ENCODE data around the gene TRAPPC2.

TRAPPC2 gene

DNA sequence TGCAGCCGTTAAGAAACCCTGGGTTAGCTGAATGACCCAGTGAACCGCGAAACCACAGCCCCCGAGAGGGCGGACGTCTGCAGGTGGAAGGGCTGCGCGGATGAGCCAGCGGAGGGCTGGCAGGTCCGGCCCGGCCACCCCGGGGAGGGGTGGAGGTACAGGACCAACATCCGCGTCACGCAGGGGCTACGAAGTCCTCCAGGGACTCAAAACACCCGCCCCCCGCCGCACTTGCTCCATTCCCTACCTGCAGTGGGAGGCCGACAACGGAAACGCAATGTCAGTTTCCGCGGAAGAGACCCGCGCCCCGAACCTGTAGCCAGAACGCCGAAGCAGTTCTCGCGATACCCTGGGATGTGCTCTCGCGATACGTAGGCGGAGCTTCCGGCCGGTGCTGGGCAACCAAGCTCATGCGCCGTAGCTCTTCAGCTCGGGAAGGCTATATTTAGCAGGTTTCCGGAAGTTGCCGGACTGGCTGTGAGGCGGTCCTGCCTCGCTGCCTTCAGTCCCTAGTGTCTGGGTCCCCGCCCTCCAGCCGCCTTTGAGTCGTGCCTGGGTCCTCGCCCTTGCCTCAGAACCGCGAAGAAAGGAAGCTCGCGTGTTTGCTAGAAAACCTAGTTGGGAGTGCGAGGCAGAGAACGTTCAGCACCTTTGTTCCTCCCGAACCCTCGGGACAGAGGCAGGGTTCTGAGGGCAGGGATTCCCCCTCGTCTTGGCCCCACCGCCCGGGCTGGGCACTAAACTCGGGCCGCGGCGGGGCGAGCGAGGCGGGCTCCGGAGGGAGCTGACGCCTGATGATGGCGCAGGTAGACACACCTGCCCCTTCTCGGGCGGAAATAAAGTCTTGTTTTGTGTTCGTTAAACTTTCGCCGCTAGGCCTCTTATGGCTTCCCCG lies at the start of gene TRAPPC2, which contains the start of gene OFD1:
Gene TRAPPC2 (minus strand): TSS at position 343 of the 895 bp plus-strand sequence. CDS start 14,657 bp downstream, outside the sequence.
Gene OFD1 (plus strand): TSS at position 471 of the 895 bp plus-strand sequence. CDS start 324 bp downstream, at position 795.
- peak; percentile 80 to 82 for DNase-seq

DNA sequence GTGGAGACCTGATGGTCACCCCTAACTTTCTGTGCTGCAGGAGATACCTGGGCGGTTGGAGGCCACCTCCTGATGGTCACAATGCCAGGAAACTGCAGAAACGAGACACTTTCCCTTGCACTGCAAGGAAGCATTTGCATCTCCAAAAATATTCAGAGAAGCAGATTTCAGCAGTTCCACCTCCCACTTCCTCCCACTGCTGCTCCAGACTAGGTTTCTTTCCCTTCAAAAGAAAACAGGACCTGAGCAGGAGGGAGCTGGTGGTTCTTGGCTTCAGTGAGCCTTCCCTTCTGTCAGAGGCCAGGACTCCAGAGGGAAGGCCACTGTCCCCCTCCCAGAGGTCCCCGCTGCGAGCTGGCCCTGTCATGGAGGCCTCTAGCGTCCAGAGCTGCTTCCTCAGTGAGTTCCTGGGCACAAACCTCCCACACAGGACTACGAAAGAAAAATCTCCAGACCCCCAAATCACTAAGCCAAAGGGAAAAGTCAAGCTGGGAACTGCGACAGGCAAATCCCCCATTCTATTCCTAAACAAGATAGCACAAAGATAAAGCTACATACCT lies 46.5 kb upstream of the TRAPPC2 start:
- DNase-seq: no peak

GRCh38 chrX:13778916-13779315 lies 44.5 kb upstream of the TRAPPC2 start:
- no peak for DNase-seq

DNA sequence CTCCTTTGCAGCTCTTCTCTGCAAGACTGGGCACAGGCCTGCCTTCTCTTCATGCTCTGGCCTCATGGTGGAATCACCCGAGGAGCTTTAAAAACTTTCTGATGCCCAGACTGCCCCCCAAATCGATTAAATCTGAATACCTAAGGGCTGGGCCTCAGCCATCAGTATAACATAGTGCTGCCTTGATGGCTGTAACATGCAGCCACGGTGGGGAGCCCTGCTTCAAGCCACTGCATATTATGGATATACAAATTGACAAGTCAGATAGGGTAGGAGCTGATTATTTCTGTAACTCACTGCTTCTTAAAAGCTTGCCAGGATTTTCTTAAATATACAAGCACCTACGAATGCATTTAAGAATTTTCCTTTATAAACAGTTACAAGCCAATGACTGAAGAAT lies 42.0 kb upstream of the TRAPPC2 start:
- DNase-seq: no peak

GRCh38 chrX:13775837-13776236 lies 41.4 kb upstream of the TRAPPC2 start:
- DNase-seq: no peak

DNA sequence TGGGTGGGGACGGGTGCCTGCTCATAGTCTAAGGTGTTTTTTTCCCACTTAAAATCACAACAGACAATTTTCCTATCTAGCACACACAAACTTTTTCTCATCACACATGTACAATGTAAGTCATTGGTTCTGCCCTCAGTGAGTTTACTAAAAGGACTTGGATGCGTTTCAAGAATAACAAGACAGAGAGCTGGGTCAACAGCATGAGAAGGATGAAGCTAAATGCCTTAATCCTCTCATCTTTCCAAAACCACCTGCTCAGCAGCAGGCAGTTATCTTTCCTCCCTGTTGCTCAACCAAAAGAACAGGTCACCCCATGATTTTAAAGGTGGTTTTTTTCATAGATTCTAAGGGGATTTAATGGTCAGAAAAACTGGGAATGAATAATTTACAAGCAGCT lies 40.3 kb upstream of the TRAPPC2 start:
- no peak for DNase-seq

GRCh38 chrX:13770013-13770535 lies 35.7 kb upstream of the TRAPPC2 start:
- DNase-seq: no peak

- DNase-seq: no peak
These were observed 34.5 kb upstream of the TRAPPC2 start for GRCh38 chrX:13768939-13769338.

DNA sequence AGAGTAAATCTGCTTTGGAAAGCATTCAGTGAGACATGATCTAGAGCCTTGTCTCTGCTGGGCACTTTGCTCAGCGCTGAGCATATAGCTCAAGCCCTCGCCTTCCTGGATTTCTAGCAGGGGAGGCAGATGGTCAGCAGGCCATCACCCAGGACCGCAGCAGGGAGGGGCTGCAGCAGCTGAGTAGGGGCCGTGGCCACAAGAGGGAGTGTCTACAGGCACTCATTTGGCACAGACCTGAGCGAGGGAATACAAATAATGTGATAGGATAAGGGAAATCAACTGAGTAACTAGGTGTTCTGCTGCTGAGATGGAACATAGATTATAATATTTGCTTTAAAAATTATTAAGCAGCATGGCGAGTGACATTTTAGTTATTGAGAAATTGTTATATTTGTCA lies 30.3 kb upstream of the TRAPPC2 start:
- DNase-seq: peak; percentile 28 to 55

- peak; percentile 9 to 34 for DNase-seq
These were observed 29.9 kb upstream of the TRAPPC2 start for GRCh38 chrX:13764281-13764680.

DNA sequence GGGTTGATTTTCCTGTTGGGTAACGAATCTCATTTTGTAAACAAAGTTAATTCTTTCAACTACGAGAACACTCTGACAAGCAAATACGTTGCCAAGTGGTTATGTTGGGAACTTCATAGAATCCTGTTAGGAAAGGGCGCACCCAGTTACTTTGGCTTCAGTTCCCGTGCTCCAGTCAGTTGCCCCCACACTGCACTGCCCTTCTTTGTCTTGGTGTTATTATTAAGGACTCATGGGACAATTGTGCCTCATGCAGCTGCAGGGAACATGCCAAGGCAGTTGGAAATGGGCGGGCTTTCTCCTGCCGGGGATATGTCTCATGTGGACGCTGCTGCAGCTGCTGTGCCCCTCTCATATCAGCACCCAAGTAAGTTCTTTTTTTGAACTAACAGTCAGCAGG lies 29.1 kb upstream of the TRAPPC2 start:
- peak in 1 of 2 donors; percentile 28 for DNase-seq

DNA sequence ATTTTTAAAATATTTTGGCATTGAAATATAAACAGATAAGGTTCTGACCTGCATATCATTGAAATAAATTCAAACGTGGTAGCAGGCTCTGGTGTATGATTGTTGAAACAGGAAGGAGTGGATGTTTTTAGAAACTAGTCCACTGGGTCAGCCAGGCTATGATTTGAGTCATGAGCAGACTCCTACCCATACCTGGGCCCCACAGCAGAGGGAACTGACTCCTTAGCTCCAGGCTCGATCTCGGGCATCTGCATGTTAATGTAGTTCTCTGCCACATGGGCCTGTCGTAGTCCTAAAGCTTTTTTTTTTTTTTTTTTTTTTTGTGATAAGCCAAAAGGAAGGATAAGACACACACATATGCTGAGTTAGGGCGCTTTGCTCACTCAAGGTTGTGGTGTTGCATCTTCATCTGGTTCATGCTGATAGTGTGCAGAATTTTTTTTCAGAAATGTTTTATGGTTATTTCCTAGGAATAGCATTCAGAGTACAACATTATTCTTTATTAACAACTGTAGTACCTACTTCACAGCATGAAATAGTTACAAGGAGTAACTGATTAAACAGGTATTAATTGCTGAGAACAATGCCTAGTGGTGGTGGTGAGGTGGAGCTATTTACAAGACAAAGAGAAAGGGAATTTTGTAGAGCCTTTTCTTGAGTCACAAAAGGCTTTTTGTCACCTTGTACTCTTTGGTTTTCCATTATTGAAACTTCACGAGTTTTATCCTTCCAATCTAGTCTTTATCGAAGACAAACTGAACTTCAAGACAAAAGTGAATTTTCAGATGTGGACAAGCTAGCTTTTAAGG lies 27.4 kb upstream of the TRAPPC2 start:
- DNase-seq: no peak

GRCh38 chrX:13760426-13760825 lies 26.0 kb upstream of the TRAPPC2 start:
- DNase-seq: no peak

DNA sequence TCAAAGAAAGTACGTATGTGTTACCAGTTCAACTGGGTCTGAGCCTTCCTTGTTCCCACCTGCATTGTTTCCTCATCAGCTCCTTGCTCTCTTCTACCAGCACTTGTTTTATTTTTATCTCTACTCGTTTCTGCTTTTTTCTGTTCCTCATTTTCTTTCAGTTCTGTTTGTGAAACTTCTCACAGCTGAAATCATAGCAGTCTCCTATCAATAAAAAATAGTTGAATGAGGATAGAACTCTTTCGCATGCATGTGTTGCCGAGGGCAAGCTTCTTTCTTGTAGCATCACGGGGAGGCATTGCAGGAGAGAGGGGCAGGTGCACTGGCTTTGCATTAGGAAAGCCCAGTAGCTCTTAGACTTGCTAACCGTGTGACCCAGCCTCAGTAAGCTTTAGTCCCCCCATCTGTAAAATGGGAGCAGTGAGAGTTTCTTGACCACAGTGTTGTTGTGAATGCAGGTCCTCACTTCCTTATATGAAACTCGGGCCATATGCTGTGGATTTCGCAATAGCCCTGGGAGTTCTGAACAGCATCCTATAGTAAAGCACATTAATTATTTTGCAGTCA lies 24.8 kb upstream of the TRAPPC2 start:
- DNase-seq: no peak

DNA sequence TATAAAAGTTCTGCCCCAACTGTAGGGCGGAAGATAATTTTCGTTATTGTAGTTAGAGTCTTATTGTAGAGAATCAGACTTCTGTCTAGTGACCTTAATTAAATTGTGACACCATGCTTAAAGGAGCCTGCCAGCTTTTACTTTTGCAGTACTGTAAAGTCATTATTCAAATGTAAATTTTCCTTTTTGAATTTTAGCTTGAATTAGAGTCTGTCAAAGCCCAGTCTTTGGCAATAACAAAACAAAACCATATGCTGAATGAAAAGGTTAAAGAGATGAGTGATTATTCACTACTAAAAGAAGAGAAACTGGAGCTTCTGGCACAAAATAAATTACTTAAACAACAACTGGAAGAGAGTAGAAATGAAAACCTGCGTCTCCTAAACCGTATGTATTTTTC lies 22.0 kb upstream of the TRAPPC2 start:
- no peak for DNase-seq

- no peak for DNase-seq
These were observed 20.8 kb upstream of the TRAPPC2 start for GRCh38 chrX:13755254-13755653.

- DNase-seq: no peak
These were observed 20.3 kb upstream of the TRAPPC2 start for GRCh38 chrX:13754765-13755164.

- no peak for DNase-seq
These were observed 18.2 kb upstream of the TRAPPC2 start for GRCh38 chrX:13752646-13753045.

DNA sequence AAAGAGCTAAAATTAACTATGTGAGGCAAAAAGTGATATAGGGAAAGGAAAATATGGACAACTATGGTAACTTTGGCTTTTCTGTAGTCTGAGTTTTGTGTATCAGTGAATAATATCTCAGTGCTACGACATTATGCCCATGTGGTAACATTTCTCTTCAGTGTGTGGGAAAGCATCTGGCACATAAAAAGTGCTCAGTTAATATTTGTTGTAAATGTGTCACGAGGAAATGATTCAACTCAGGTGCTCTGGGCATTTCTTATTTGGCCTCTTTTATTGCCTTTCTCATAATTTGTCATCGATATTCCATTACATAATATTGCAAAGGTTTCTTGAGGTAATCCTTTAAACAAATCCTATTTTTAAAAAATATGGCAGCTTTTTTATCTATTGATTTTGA lies 17.7 kb upstream of the TRAPPC2 start:
- no peak for DNase-seq

DNA sequence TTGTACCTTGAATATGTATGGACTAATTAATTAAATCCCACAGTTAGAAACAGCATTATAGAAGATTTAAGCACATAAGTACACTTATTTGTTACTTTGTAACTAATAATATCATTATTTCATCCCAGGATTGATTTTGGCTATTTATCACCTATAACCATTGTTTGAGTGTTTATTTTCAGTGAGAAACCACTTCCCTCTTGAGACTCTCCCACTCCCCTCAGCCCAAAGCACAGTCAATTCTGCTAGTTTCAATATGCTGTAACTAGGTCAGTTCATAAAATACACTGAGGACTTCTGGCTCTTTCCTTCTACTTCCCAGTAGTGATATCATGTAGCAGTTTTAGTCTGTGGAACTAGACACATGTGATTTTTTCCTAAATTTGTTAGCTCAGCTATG lies 16.4 kb upstream of the TRAPPC2 start:
- no peak for DNase-seq

DNA sequence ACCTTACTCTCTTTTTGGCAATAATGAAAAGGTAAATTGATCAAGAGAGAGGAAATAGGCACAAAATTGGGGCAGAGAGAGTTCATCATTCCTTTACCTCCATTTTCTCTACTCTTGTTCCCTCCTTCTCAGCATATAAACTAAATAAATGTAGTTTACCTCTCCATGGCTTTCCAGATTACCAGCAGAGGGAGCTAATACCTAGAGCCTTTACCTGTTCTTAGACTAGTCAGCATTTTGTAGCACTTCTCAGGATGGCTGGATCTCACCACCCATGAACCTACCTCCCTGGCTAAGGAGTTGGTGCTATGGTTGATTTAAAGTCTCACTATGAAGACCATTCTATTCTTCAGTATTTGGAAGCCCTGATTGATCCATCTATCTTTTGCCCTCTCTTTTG lies 15.8 kb upstream of the TRAPPC2 start:
- DNase-seq: peak in 1 of 2 donors; percentile 35

DNA sequence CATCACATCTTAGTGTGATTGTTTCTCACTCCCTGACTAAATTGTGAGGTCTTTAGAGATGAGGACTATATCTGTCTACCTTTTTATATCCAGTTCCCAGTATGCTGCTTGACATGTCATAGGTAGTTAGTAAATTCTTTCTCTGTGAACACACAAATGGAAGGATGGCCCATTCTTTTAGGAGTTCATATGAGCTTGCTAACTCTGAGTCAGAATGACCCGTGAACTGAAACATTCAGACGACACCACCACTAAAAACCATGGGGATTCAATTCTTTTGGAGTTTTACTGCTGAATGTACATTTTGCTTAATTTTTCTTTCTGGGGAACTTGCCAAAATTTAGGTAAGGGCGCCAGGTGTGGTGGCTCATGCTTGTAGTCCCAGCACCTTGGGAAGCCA lies 14.1 kb upstream of the TRAPPC2 start:
- DNase-seq: no peak

GRCh38 chrX:13747836-13748235 lies 13.4 kb upstream of the TRAPPC2 start:
- DNase-seq: peak in 1 of 2 donors; percentile 3

Data from hippocampal formation (tissue), 2 donors.